Suprapubic skin (tissue), 4 donors: ENCODE measurements around the gene LMNTD1.

Experiments
- CTCF ChIP-seq, 2 donors: fragments of 200-600 bp in 1 of 2; fragments of 450-650 bp in 1 of 2; sonication (generic) in 1 of 2; IDR thresholded peaks; one replicate each; pipeline ENCODE4 v1.5.1; 2016 to 2019; ENCODE audit warnings: antibody characterized with exemption in 2 of 2, mild to moderate bottlenecking in 1 of 2, moderate library complexity in 1 of 2
- EP300 ChIP-seq: sonication (generic); formaldehyde crosslinking; IDR thresholded peaks from one replicate; pipeline ENCODE4 v1.6.1; 2017; ENCODE audit warnings: antibody characterized with exemption
- POLR2A ChIP-seq, 2 donors: fragments of 450-650 bp; IDR thresholded peaks; one replicate each; pipeline ENCODE4 v1.6.1; 2017; ENCODE audit warnings: antibody characterized with exemption in 2 of 2, mild to moderate bottlenecking in 2 of 2, moderate library complexity in 2 of 2
- POLR2AphosphoS5 ChIP-seq, 3 donors: sonication (generic); formaldehyde crosslinking; IDR thresholded peaks; one replicate each; pipeline ENCODE4 v1.6.1; 2017; ENCODE audit warnings: antibody characterized with exemption in 3 of 3

- no peak for TF ChIP-seq CTCF (IDR thresholded peaks at IDR 0.05)
- no peak for TF ChIP-seq POLR2AphosphoS5 (IDR thresholded peaks at IDR 0.05)
- TF ChIP-seq EP300: no peak
- TF ChIP-seq POLR2A (IDR thresholded peaks at IDR 0.05): no peak
Observed at GRCh38 chr12:25556153-25556552, 3.1 kb upstream of the LMNTD1 start.
